ENCODE data around the gene FAM153A.
"Not testable (repeated sequence)": the region's sequence is repeated elsewhere in the genome, so short reads cannot be mapped to it uniquely, and the experiment has no call there.

The FAM153A gene

GRCh38 chr5:177782792-177783633 is at the start of gene FAM153A:
Gene FAM153A (minus strand): TSS chr5:177782899.
- DNase-seq (ENCODE audit: low spot score), result not testable (repeated sequence)

GRCh38 chr5:177832287-177832686 is 49.6 kb upstream of the FAM153A start:
- not testable (repeated sequence) for DNase-seq (ENCODE audit: low spot score)

- DNase-seq (ENCODE audit: low spot score), result not testable (repeated sequence)
Measured at GRCh38 chr5:177826073-177826472, 43.4 kb upstream of the FAM153A start.

GRCh38 chr5:177824776-177825175 is 42.1 kb upstream of the FAM153A start:
- not testable (repeated sequence) for DNase-seq (ENCODE audit: low spot score)

- DNase-seq (ENCODE audit: low spot score), result not testable (repeated sequence)
Measured at GRCh38 chr5:177822489-177822888, 39.8 kb upstream of the FAM153A start.

- DNase-seq (ENCODE audit: low spot score), result not testable (repeated sequence)
Measured at GRCh38 chr5:177819664-177820063, 37.0 kb upstream of the FAM153A start.

GRCh38 chr5:177812814-177813425 is 30.2 kb upstream of the FAM153A start:
- DNase-seq (ENCODE audit: low spot score), result not testable (repeated sequence)

GRCh38 chr5:177812160-177812743 is 29.6 kb upstream of the FAM153A start:
- not testable (repeated sequence) for DNase-seq (ENCODE audit: low spot score)

GRCh38 chr5:177809209-177809913 is 26.7 kb upstream of the FAM153A start:
- DNase-seq (ENCODE audit: low spot score), result not testable (repeated sequence)

- not testable (repeated sequence) for DNase-seq (ENCODE audit: low spot score)
Measured at GRCh38 chr5:177808420-177808819, 25.7 kb upstream of the FAM153A start.

GRCh38 chr5:177807265-177807664 is 24.6 kb upstream of the FAM153A start:
- not testable (repeated sequence) for DNase-seq (ENCODE audit: low spot score)

- not testable (repeated sequence) for DNase-seq (ENCODE audit: low spot score)
Measured at GRCh38 chr5:177801427-177801826, 18.7 kb upstream of the FAM153A start.

- not testable (repeated sequence) for DNase-seq (ENCODE audit: low spot score)
Measured at GRCh38 chr5:177798237-177798840, 15.6 kb upstream of the FAM153A start.

GRCh38 chr5:177793272-177793671 is 10.6 kb upstream of the FAM153A start:
- DNase-seq (ENCODE audit: low spot score), result not testable (repeated sequence)

GRCh38 chr5:177791649-177792048 is 8.9 kb upstream of the FAM153A start:
- DNase-seq (ENCODE audit: low spot score), result not testable (repeated sequence)

GRCh38 chr5:177782169-177782568 is 530 bp downstream of the FAM153A start:
- DNase-seq (ENCODE audit: low spot score), result not testable (repeated sequence)

GRCh38 chr5:177771206-177771605 is 11.5 kb downstream of the FAM153A start:
- DNase-seq (ENCODE audit: low spot score), result not testable (repeated sequence)

- not testable (repeated sequence) for DNase-seq (ENCODE audit: low spot score)
Measured at GRCh38 chr5:177770646-177771045, 12.1 kb downstream of the FAM153A start.

- not testable (repeated sequence) for DNase-seq (ENCODE audit: low spot score)
Measured at GRCh38 chr5:177763737-177764508, 18.8 kb downstream of the FAM153A start.

GRCh38 chr5:177760954-177761353 is 21.7 kb downstream of the FAM153A start:
- not testable (repeated sequence) for DNase-seq (ENCODE audit: low spot score)

- DNase-seq (ENCODE audit: low spot score), result not testable (repeated sequence)
Measured at GRCh38 chr5:177747354-177747753, 35.3 kb downstream of the FAM153A start.
